IPS DF 4.7 (cell line): Measurements from ENCODE around the gene CRCP.
"Not testable (repeated sequence)": the region's sequence is repeated elsewhere in the genome, so short reads cannot be mapped to it uniquely, and the experiment has no call there.

Source experiments
- DNase-seq: peaks from one replicate; pipeline ENCODE4 v3.0.0-alpha.2; 2013; ENCODE audit warnings: low spot score; ENCODE audit errors: extremely low read depth

Gene CRCP

DNA sequence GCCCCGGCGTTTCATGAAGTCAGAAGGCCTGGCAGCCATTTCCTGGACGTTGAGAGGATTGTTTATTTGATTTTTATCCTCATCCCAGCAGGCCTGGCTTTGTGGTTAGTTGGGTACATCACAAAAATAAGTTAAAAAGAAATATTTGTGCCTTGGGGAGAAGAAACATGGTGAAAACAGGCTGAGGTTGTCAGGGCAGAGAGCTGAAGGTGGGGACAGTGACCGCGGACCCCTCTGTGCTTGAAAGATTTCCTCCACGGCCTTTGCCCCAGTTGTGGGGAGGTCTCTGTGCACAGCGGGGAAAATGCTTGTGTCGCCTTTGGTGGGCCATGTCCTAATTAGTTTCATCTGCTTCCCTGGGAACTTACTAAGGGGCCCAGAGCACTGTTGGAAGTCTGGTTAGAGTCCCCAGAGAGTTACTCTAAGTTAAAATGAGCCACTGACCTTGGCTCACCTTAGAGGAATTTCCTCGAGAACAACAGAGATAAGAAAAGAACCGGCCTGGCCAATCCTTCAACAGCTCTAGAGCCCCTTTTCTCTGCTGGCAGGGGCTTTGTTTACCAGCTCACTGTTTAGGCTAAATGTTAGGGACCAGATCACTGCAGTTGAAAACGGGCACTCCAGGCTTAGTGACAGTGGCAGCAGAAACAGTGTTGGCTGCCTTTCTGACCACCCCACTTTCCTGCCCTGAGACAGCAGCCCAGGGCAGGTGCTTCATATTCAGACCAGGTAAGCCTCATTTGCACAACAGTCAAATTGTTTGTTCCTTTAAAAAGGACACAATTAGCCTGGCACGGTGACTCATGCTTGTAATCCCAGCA is 37.9 kb downstream of the CRCP start:
- DNase-seq = peak; percentile 30

DNA sequence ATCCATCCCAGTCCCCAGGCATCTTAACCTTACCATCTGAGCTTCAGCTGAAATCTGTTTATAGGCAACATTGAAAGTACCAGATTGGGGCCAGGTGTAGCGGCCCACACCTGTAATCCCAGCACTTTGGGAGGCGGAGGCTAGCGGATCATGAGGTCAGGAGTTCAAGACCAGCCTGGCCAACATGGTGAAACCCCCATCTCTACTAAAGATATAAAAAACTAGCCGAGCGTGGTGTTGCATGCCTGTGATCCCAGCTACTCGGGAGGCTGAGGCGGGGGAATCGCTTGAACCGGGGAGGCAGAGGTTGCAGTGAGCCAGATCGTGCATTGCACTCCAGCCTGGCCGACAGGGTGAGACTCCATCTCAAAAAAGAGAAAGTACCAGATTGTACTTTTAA is 39.0 kb downstream of the CRCP start:
- DNase-seq = no peak

DNA sequence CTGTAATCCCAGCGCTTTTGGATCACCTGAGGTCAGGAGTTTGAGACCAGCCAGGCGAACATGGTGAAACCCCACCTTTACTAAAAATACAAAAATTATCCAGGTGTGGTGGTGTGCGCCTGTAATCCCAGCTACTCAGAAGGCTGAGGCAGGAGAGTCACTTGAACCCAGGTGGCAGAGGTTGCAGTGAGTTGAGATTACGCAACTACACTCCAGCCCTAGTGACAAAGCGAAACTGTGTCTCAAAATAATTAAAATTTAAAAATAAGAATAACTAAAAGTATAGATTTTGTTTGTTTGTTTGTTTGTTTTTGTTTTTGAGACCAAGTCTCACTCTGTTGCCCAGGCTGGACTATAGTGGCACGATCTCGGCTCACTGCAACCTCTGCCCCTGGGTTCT is 41.4 kb downstream of the CRCP start:
- not testable (repeated sequence) for DNase-seq

DNA sequence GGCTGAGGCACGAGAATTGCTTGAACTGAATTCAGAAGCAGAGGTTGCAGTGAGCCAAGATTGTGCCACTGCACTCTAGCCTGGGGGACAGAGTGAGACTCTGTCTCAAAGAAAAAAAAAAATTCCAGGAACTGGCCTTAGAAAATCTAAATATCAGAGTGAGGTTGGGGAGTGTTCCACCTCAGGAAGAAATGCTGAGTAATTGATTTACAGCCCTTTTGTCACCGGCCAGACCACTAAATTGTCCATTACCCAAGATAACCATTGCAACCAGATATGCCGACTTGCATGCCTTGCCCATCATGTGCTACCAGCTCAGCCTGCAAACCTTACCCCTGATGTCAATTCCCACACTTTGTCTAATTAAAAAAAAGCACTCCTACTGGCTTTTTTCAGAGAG is 42.4 kb downstream of the CRCP start:
- DNase-seq = no peak

DNA sequence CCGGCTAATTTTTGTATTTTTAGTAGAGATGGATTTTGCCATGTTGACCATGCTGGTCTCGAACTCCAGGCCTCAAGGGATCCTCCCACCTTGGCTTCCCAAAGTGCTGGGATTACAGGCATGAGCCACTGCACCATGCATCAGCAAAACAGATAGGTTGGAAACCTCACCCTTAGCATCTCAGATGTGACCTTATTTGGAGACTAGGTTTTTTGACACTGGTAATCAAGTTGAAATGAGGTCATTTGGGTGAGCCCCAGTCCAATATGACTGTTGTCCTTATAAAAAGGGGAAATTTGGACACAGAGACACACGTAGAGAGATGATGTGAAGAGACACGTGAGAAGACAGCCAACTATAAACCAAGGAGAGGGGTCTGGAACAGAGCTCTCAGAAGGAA is 48.0 kb downstream of the CRCP start:
- no peak for DNase-seq

DNA sequence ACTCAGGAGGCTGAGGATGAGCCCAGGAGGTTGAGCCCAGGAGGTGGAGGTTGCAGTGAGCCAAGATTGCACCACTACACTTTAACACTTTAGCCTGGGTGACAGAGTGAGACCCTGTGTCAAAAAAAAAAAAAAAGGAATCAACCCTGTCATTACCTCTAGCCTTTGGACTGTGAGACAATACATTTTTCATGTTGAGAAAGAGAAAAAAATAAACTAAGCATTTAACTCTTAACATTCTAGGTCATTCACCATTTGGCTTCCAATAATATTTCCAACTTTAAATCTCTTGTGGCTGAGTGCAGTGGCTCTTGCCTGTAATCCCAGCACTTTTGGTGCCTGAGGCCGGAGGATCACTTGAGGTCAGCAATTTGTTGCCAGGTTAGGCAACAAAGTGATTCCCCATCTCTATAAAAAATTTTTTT is 48.6 kb downstream of the CRCP start:
- DNase-seq = no peak

DNA sequence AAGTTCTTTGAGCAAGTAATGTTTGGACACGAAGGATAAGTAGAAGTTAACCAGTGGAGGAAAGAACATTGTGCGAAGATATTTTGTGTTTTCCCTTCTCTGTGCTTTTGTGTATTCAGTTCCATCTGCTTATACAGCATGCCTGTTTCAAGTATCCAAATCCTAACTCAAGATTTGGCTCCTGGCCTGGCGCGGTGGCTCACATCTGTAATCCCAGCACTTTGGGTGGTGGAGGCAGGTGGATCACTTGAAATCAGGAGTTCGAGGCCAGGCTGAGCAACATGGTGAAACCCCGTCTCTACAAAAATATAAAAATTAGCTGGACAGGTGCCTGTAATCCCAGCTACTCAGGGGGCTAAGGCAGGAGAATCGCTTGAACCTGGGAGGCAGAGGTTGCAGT is 49.7 kb downstream of the CRCP start:
- no peak for DNase-seq

DNA sequence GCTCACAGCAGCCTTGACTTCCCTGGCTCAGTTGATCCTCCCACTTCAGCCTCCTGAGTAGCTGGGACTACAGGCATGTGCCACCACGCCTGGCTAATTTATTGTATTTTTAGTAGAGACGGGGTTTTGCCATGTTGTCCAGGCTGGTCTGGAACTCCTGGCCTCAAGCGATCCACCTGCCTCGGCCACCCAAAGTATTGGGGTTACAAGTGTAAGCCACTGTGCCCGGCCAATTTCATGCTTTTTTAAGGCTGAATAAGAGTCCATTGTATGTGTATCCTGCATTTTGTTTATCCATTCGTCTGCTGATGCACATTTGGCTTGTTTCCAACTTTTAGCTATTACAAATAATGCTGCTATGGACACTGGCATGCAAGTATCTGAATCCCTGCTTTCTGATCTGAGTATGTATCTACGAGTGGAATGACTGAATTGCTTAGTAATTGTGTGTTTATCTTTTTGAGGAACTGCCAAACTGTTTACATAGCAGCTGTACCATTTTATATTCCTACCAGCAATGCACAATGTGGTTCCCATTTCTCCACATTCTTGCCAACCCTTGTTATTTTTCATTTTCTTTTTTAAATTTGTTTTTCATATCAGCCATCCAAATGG is 53.2 kb downstream of the CRCP start:
- no peak for DNase-seq

DNA sequence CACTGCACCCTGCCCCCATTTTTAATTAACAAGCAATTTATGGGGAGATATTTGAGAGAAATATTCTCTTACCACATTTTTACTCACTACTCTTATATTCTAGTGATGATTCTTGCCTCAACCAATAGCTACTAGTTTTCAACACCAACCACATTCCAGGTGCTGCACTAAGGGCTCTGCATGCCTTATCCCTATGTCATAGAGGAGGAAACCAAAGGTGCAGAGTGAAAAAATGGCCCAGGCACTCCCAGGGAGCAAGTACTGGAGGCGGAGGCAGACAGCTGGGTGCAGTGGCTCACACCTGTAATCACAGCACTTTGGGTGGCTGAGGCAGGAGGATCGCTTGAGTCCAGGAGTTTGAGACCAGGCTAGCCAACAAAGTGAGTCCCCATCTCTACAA is 55.0 kb downstream of the CRCP start:
- no peak for DNase-seq

DNA sequence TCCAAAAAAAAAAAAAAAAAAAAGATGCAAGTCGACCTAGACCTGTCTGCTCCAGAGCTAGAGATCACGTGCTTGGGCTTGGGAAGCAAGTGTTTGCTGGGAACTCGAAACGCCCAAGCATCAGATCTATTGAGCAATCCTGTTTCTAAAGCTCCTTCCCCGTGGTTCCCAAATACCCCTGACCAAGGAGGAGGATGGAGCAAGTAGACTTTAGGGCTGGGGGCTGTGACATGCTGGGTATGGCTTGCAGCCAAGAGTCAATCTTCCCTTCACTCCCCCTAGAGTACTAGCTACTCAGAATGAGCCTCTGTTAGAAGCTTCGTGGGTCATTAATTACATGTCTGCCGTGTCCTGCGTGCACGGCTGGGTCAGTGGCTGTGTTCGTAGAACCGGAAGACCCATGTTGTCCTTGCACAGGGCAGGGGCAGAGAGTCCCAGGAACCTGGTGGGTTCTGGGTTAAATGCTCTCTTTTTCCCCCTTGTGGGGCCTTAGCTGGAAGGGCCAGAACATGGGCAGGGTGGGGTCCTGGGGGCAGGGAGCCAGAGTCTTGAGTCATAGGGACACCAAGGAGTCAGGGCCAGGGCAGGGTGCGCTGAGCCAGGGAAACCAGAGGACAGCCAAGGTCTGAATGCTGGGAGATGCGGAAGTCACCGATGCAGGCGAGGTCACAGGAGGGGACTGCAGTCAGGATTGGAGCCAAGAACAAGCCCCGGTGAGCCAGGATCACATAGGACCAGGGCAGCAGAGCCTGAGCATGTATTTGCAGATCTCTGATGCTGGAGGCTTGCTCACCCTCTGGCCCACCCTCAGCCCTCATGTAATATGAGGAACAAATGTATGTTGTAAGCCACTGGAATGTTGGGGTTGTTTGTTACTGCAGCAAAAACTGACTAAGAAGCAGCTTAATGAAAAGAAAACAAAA is 55.9 kb downstream of the CRCP start:
- DNase-seq = no peak

DNA sequence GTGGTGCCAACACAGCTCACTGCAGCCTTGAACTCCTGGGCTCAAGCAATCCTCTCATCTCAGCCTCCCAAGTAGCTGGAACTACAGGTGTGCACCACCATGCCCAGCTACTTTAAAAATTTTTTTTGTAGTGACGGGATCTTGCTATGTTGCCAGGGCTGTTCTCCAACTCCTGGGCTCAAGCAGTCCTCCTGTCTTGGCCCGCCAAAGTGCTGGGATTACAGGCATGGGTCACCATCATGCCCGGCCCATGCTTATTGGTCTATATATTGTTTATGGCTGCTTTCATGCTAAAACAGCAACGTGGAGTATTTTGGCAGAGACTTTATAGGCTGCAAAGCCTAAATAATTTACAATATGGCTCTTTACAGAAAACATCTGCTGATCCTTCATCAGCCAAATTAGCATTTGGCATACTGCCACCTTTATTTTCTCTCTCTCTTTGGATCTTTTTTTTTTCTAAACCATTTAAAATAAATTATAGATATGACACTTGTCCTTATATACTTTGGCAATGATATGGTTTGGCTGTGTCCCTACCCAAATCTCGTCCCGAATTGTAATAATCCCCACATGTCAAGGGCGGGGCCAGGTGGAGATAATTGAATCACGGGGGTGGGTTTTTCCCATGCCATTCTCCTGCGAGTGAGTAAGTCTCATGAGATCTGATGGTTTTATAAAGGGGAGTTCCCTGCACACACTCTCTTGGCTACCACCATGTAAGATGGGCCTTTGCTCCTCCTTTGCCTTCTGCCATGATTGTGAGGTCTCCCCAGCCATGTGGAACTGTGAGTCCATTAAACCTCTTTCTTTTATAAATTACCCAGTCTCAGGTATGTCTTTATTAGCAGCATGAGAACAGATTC is 58.1 kb downstream of the CRCP start:
- DNase-seq = not testable (repeated sequence)

DNA sequence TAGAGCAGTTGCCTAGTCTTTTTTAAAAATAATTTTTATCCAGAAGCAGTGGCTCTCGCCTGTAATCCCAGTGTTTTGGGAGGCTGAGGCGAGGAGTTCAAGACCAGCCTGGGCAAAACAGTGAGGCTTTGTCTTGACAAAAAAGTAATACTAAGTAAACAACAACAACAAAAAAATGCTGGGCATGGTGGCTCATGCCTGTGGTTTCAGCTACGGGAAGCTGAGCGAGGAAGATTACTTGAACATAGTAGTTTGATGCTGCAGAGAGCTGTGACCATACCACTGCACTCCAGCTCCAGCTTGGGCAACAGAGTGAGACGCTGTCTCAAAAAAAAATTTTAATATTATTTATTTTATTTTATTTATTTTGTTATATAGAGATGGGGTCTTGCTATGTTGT is 59.2 kb downstream of the CRCP start:
- no peak for DNase-seq

DNA sequence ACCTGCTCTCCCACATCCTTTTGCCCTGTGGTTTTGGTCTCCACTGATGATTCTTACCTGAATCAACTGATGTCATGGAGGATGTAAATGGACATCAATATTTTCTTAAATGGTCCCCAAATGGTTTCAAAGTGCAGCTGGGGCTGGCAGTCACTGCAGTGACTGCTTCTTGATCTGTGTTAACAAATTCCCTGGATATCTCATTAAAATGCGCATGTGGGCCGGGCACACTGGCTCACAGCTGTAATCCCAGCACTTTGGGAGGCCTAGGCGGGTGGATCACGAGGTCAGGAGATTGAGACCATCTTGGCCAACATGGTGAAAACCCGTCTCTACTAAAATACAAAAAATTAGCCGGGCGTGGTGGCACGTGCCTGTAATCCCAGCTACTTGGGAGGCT is 60.4 kb downstream of the CRCP start:
- DNase-seq = not testable (repeated sequence)

DNA sequence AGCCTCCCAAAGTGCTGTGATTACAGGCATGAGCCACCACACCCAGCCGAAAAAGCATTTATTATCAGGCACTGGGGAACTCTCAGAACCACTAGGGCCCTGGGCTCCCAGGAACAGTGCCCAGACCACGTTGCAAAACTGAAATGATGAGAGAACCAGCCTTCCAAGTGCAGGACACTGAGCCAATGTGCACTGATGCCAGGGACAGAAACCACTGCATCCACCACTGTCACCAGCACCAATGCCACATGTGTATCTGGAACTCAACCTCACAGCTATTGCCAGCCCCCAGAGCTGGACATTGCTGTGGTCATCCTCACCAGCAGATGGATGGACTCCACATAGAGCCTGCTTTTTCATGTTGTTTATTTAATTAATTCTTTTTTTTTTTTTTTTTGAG is 62.3 kb downstream of the CRCP start:
- DNase-seq = no peak

DNA sequence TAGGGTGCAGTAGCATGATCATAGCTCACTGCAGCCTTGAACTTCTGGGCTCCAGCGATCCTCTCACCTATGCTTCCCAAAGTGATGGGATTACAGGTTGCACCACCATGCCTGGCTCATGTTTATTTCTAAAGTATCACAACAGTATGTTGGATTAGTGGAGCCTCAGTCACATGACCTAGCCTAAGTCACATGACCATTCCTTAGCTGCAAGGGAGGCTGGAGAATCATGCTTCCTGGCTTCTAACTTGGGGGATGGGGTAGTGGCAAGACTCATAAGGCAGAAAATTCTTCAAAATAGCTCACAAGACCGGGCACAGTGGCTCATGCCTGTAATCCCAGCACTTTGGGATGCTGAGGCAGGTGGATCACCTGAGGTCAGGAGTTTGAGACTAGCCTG is 63.6 kb downstream of the CRCP start:
- no peak for DNase-seq

DNA sequence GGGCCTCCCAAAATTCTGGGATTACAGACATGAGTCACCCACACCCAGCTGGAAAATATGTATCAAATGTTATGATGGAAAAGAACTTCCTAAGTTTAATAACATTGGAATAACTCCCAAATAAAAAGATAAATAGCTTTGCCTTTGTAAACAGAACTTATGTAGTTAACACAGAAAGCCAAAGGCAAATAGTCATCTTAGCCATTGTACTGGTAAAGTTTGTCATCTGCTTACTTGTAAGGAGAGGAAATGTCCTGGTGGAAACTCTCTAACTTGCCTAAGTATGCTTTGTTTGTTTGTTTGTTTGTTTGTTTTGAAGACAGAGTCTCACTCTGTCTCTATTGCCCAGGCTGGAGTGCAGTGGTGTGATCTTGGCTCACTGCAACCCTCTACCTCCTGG is 66.7 kb downstream of the CRCP start:
- no peak for DNase-seq

DNA sequence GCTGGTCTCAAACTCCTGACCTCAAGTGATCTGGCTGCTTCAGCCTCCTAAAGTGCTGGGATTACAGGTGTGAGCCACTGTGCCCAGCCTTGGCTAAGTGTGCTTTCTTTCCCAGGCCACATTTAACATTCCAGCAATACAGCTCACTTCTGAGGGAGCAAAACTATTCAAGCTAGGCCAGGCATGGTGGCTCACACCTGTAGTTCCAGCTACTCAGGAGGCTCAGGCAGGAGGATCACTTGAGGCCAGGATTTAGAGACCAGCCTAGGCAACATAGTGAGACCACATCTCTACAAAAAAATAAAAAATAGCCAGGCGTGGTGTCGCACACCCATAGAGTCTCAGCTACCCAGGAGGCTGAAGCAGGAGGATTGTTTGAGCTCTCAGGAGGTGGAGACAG is 67.2 kb downstream of the CRCP start:
- DNase-seq = no peak

DNA sequence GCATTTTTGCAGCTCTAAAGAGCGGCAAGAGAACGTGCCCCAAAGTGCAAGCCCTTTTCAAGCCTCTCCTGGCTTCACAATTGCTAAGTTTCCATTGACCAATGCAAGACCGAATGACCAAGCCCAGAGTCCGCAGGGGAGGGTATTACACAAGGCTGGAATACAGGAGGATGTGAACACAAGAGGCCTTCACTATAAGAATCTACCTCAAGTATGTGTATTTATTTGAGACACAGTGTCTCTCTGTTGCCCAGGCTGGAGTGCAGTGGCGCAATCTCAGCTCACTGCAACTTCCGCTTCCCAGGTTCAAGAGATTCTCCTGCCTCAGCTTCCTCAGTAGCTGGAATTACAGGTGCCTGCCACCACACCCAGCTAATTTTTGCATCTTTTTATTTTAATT is 68.3 kb downstream of the CRCP start:
- DNase-seq = no peak

DNA sequence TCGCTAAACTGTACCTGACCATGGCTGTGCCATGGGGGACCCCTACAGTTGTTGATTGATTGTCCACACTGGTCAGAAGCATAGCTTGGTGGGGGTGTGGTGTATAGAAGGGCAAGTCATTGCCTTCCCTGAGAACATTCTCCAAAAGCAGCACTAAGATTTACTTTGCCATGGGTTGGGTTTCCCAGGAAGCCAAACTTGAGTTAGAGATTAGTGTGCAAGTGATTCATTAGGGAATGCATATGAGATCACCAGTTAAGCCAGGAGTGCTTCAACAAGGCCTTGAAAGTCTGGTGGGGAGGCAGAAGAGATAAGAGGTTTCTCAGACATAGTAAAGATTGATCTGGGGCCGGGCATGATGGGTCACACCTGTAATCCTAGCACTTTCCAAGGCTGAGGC is 69.1 kb downstream of the CRCP start:
- no peak for DNase-seq

DNA sequence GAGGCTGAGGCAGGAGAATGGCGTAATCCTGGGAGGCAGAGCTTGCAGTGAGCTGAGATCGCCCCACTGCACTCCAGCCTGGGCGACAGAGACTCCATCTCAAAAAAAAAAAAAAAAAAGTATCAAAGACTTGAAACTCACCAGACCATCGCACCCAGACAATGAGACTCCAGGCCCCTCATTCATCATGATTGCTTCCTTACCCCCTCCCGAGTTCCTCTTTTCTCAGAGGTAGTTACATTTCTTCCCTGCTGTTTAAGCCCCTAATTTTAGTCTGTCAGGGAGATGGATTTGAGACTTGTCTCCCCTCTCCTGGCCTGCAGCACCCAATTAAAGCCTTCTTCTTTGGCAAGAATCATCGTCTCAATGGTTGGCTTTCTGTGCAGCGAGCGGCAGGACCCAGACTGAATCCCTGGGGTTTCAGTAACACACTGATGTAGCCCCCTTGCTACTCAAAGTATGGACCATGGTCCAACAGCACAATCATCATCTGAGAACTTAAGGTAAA is 71.1 kb downstream of the CRCP start:
- DNase-seq = no peak

DNA sequence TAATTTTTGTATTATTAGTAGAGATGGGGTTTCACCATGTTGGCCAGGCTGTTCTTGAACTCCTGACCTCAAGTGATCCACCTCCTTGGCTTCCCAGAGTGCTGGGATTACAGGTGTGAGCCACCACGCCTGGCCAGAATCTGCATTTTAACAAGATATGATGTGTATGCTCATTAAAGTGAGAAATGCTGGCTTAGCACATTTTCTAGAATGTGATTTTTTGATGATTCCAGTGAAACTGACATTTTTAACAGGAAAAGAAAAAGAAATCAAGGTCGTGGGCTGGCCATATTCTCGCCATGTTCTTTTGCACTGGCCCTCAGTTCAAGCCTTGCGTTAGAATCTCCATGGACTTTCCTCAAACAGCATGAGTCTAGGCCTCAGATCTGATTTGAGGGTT is 72.3 kb downstream of the CRCP start:
- DNase-seq = no peak
